ENCODE measurements around the gene SYK.

DNA sequence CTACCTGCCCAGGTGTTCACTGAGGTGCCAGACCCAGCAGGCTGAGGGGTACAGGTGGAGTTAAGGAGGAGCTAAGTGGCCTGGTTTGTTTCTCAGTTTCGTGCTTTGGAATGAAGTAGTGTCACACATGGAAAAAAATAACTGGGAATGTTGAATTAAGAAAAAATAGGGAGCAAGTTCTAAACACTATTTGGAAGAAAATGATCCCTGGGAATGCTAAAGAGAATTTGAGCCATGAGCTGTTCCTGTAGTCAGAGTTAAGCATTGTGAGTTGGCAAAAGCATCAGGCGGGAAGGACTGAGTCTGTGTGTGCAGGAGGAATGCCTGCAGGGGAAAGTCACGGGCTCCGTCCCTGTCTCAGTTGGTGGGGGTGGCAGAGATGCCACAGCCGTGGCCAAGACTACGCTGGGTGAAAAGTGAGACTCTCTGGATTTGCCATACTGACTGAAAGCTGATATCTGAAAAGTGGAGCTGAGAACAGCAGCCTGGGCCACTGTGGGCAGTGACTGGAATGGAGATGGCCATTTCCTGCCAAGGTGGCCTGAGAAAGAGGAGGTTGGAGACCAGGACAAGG is 37.0 kb downstream of the SYK start:
- TF ChIP-seq, protein P1, sequence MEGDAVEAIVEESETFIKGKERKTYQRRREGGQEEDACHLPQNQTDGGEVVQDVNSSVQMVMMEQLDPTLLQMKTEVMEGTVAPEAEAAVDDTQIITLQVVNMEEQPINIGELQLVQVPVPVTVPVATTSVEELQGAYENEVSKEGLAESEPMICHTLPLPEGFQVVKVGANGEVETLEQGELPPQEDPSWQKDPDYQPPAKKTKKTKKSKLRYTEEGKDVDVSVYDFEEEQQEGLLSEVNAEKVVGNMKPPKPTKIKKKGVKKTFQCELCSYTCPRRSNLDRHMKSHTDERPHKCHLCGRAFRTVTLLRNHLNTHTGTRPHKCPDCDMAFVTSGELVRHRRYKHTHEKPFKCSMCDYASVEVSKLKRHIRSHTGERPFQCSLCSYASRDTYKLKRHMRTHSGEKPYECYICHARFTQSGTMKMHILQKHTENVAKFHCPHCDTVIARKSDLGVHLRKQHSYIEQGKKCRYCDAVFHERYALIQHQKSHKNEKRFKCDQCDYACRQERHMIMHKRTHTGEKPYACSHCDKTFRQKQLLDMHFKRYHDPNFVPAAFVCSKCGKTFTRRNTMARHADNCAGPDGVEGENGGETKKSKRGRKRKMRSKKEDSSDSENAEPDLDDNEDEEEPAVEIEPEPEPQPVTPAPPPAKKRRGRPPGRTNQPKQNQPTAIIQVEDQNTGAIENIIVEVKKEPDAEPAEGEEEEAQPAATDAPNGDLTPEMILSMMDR (IDR thresholded peaks at IDR 0.05) = no peak
- TF ChIP-seq ZFX (IDR thresholded peaks at IDR 0.05; ENCODE audit: borderline replicate concordance) = no peak
